ENCODE data around the gene RGS12.

DNA sequence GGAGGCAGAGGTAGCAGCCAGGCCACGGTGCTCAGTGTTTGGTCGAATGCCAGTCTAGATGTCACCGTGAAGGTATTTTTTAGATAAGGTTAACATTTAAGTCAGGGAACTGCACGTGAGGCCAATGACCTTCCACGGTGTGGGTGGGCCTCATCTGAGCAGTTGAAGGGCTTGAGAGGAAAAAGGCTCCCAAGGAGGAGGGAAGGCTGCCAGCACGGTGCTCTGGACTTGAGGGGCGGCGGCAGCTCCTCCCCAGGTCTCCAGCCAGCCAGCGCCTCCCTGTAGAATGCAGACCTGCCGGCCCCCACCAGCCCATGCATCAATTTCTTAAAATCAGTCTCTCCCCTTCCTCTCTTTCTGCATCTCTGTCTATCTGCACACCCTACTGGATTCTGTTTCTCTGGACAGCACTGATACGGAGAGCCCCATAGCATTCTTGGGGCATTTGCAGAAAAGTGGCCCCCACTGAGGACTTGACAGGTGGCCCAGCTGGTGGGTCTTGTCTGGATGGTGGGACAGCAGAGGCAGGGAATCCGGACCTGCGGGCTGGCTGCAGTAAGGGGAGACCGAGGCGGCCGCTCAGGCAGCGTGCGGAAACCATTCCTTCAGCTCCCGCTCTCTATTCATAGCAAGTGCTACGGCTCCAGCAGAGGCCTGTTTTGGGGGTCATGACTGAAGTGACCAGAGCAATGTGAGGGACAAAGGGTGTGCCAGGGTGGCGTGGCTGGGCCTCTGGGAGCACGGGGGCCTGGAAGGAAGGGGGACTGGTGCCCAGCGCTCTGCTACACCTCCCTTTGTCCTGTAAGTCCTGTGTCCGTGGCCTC, 7.9 kb upstream of the RGS12 start:
- TF ChIP-seq TAF1 (IDR thresholded peaks at IDR 0.05; ENCODE audit: low read depth, low read length) (no peak), POLR2A (IDR thresholded peaks at IDR 0.05; ENCODE audit: low read depth, low read length) (no peak), POLR2AphosphoS5 (IDR thresholded peaks at IDR 0.05; ENCODE audit: low read depth, low read length) (no peak), SPI1 (IDR thresholded peaks at IDR 0.05; ENCODE audit: low read depth, low read length) (no peak), POU2F2 (IDR thresholded peaks at IDR 0.05; ENCODE audit: low read depth, low read length) (no peak), PAX5 (IDR thresholded peaks at IDR 0.05; ENCODE audit: insufficient read depth, low read length, severe bottlenecking) (no peak)
